Activated naive CD4-positive, alpha-beta T cell treated with anti-CD3 and anti-CD28 coated beads, Interleukin-2, amount 50 U/mL, for 72 hours (primary cell): Measurements from ENCODE around the gene PPP2R2C. TPM values are rescaled to one million over a fixed set of nuclear protein-coding genes. Genes with fewer than 3 reads are reported as not detected.

Experiments used
- ATAC-seq, 2 donors: fragments of 150-1000 bp; cut with Tn5 transposase; 2 replicates each; pipeline ENCODE4 v1.10.0; 2021; ENCODE audit warnings: mild to moderate bottlenecking in 2 of 2, moderate library complexity in 2 of 2
- DNase-seq, 2 donors: peaks; one replicate each; pipeline ENCODE4 v3.0.0; 2021 to 2022; ENCODE audit warnings: low spot score in 2 of 2
- H3K27ac Mint-ChIP-seq, 2 donors: one replicate each; pipeline ENCODE4 v1.8.0; 2022; ENCODE audit warnings: mild to moderate bottlenecking in 2 of 2, mixed read lengths in 2 of 2
- H3K36me3 Mint-ChIP-seq, 2 donors: one replicate each; pipeline ENCODE4 v1.8.0; 2022; ENCODE audit warnings: mixed read lengths in 2 of 2
- H3K9me3 Mint-ChIP-seq, 2 donors: one replicate each; pipeline ENCODE4 v1.8.0; 2022; ENCODE audit warnings: mixed read lengths in 2 of 2
- total RNA-seq, 2 donors: library from RNA; stranded (reverse); gene quantifications; one replicate each; pipeline ENCODE4 v1.2.3, GENCODE V29; 2022

Gene PPP2R2C
- total RNA-seq, 2 donors from 2014 or later, result not detected

DNA sequence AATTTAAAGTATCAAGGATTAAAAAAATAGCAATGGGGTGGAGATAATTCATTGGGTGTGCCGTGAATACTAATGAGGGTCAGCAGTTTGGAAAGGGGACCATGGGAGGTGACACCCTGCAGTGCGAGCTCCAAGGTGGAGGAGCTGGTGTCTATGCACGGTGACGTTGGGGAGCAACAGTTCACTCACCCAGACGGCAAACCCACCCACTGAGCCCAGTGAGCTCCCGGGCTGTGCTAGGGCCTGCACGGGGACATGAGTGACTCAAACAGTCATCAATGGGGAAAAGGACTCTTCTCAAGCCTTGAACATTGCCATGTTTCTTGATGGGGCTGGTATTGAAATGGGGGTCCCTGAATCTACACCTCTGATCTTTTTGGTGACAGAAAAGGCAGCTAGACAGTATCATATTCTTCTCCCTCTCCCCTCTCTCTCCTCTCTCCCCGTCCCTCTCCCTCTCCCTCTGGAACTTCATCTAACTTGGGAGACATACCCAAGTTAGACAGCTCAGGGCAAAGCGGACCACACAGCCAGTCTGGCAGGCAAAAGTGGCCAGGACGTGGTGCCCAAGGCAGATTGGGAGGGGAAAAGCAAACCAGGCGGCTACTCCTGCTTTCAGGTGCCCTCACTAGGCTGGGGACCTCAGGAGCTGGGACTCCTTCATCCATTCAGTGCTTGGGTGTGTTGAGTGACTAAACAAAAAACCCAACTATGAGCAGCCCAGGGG, 26.3 kb upstream of the PPP2R2C start:
- H3K27ac Mint-ChIP-seq, result no peak overlapping the region
- H3K36me3 Mint-ChIP-seq, result peaks cover 4 to 6% of the 10 kb centered on the region in 2 donors
- ATAC-seq, result no peak
- DNase-seq, result no peak
- H3K9me3 Mint-ChIP-seq, result peaks cover 8 to 12% of the 10 kb centered on the region in 2 donors

DNA sequence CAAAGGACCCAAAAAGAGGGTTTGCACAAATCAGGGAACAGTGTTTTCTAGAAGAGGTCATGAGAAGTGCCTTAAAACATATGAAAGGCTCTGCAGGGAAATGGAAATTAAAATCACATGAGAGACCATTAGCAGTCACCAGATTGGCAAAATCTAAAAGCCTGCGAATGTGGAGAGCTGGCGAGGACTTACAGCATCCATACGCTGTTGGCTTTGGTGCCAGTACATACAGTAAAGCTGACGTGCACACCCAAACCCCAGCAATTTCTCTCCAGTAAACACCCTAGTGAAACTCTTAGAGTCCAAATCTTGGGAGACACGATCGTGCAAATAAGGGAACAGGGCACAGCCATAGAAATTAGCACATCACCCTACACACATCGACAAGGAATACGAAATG, 25.4 kb upstream of the PPP2R2C start:
- DNase-seq, result no peak
- ATAC-seq, result no peak
- H3K27ac Mint-ChIP-seq, result no peak overlapping the region
- H3K9me3 Mint-ChIP-seq, result peaks cover under 1 to 3% of the 10 kb centered on the region in 2 donors
- peaks cover 0 to 3% of the 10 kb centered on the region in 2 donors for H3K36me3 Mint-ChIP-seq

DNA sequence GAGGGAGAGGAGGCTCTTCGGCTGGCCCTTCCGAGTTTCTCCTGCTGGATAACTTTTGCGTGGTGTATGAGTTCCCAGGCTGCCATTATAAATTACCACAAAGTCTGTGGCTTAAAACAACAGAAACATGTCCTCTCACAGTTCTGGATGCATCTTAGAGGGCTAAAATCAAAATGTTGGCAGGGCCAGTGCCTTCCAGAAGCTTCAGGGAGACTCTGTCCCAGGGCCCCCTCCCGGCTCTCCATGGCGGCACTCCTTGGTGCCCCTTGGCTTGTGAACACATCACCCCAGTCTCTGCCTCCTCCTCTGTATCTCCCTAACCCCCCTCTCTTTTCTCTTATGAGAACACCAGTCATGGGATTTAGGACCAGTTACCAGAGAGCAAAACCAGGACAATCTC, 23.3 kb upstream of the PPP2R2C start:
- ATAC-seq (no peak), DNase-seq (no peak)
- Mint-ChIP-seq H3K27ac (no peak overlapping the region), H3K9me3 (peaks cover 0 to 4% of the 10 kb centered on the region in 2 donors), H3K36me3 (peaks cover 0 to 7% of the 10 kb centered on the region in 2 donors)

DNA sequence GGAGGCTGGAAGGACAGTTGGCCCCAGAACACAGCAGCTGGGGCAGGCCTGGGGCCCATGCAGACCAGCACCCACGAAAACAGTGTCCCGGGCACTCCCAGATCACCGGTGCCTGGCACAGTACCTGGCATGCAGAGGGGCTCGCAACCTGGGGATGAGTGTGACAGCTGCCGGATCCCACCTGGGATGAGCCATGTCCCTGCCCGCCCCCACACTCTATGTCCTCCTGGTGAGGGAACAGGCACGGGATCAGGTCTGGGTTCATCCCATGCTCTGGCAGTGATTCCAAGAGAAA, 22.8 kb upstream of the PPP2R2C start:
- ATAC-seq (no peak), DNase-seq (no peak)
- peaks cover 0 to 7% of the 10 kb centered on the region in 2 donors for H3K36me3 Mint-ChIP-seq
- peaks cover 0 to 4% of the 10 kb centered on the region in 2 donors for H3K9me3 Mint-ChIP-seq
- H3K27ac Mint-ChIP-seq, result no peak overlapping the region

DNA sequence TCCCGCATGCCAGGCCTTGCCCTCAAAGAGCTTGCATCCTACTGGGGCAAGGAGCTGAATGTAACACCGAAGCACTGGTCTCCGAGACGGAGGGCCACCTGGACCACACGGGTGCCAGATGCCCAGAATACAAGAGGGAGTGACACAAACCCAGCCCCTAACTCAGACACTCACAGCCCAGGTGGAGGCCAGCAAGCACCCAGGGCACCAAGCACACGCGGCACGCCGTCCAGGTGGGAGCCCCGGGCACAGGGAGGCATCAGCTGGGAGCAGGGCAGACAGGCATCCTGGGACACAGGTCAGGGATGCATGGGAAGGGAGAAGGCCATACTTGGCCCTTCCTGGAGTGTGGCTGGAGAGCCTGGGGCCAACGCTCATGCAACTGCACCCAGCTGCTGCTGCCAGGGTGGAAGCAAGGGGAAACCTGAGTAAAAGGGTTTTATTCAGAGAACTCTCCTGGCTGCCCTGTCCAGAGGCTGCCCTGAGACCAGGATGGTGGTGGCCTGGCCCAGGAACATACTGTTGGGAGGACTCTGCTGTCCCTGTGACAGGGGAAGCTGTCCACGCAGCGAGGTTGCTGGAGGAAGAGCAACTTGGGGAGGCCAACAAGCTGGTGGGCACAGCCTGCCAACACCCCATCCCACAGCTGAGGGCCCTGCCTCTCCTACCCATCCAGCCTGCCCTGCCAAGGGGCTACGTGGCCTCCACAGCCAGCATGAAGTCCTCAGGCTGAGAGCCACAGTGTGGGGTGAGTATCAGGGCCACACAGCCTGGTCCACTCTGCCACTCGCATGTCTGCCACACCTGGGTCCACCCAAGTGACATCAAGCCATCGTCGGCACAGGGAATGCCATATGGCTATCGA, 22.2 kb upstream of the PPP2R2C start:
- peaks cover 0 to 7% of the 10 kb centered on the region in 2 donors for H3K36me3 Mint-ChIP-seq
- peak overlapping the region in 1 of 2 donors; percentile 47 for H3K27ac Mint-ChIP-seq
- ATAC-seq, result no peak
- DNase-seq, result no peak
- H3K9me3 Mint-ChIP-seq, result peaks cover 0 to 4% of the 10 kb centered on the region in 2 donors

DNA sequence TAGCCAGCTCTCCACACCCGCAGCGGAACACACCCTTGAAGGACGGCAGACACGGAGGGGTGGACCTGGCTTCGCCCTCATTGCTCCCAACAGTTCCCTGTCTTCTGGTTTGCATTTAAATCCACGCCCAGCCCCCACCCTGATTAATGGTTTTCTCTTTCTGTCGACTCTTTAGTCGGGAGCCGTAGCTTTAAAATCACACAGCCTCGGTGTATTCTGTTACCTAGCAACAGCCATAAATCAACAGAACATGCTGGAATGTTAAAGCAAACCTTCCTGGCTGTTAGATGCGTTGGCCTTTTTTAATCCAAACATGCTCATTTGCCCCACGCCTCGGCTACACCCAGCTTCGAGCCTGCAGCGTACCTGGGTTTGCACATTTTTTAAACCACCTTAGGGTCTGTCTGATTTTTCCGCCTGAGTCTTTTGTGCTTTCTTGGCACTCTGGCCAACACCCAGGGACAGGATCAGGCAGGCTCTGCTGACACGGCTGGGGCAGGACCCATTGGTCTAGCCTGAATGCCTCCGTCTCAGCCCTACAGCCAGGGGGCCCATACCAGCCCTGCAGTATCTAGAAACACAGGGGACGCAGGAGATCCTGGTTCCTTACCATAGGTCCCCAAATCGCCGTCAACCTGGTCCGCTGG, 21.4 kb upstream of the PPP2R2C start:
- ATAC-seq (no peak), DNase-seq (no peak)
- Mint-ChIP-seq H3K9me3 (peaks cover 0 to 12% of the 10 kb centered on the region in 2 donors), H3K27ac (no peak overlapping the region), H3K36me3 (peaks cover 0 to 7% of the 10 kb centered on the region in 2 donors)

DNA sequence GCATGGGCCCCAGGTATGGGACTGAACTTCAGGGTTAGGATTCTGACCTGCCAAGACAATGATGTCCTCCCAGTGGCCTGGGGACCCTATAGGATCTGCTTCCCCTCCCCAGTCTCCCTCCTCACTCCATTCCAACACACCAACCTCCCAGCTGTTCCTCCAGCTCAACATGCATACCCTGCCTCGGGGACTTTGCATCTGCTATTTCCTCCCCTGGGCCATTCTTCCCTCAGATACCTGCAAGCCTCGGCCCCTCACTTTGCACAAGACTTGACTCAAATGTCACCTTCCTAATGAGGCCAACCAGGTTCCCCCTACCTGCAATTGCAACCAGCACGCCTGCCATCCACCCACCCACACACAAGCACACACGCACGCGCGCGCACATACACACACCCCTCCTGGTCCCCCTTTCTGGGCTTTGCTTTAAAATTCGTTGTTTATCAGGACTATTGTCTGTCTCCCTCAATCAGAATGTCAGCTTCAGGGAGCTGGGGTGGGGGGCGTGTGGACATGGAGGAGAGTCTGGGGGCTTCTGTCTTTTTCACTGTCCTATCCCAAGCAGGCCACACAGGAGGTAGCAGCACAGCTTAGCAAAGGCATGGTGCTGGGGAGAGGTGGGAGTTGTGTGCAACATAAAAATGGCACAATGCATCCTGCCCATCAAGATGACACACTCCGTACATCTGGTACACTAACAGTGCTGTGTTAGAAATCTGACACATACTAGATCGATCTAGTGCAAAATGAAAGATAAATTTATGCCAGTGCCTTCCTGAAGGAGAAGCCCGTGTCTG, 20.6 kb upstream of the PPP2R2C start:
- Mint-ChIP-seq H3K36me3 (peaks cover 3 to 7% of the 10 kb centered on the region in 2 donors), H3K9me3 (peaks cover 3 to 12% of the 10 kb centered on the region in 2 donors), H3K27ac (no peak overlapping the region)
- no peak for DNase-seq
- ATAC-seq, result no peak

DNA sequence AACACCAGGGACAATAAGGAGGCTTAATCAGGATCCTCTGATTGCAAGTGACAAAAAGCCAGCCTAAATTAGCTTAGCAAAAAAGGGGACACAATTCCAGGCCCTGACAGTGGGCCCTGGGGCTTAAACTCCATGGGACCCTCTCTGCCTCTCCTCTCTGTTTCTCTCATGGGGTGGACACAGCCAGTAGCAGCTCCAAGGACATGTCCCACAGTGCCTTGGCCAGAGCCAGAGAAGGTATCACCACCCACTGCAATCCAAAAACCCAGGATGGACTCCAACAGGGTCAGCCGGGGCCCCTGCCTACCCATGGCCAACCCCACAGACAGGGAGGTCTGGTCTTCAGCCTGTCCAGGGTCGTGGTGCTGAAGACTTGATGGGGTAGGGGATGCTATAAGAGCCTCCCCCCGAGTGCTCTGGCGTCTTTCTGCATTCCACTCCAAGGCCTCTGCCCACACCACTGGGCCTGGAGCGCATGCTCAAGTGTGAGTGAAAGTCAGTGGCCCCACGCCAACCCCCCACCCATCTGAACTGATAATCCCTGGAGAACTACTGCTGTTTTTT, 19.7 kb upstream of the PPP2R2C start:
- Mint-ChIP-seq H3K27ac (no peak overlapping the region), H3K9me3 (peaks cover 9 to 17% of the 10 kb centered on the region in 2 donors), H3K36me3 (peaks cover 6 to 7% of the 10 kb centered on the region in 2 donors)
- DNase-seq, result no peak
- ATAC-seq, result no peak

DNA sequence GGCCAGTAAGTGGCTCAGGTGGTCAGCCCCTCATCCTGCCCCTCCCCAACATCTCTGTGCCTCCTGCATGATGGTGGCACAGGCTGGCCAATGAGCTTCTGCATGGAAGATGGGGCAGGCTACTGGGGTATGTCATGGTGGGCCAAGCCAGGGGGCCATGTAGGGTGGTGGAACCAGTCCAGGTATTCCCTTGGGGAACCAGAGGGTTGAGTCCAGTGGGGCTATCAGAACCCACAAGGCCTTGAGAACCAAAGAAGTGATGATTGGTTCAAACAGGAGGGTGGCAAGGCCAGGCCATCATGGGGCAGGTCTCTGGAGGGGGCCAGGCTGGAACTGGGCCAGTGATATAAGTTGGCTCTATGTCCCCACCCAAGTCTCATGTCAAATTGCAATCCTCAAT, 18.8 kb upstream of the PPP2R2C start:
- peaks cover 7% of the 10 kb centered on the region in 2 donors for H3K36me3 Mint-ChIP-seq
- ATAC-seq (no peak), DNase-seq (no peak)
- peaks cover 15 to 22% of the 10 kb centered on the region in 2 donors for H3K9me3 Mint-ChIP-seq
- no peak overlapping the region for H3K27ac Mint-ChIP-seq

DNA sequence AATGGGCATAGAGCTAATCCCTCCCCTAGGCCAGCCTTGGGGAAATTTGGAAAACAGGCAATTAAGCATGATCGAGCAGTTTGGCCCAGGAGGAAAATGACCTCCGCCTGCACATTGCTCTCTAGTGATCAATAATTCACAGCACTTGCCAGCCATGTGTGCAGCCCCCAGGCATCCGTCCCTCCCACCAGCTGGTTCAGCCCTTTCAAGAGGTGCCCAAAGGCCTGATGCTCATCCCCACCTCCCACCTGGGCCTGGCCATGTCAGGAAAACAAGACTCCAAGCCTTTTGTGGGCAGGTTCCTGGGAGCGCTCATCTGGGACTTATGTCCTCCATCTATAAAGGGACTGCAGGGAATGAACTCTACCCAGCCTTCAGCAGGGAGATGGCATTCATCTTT, 17.5 kb upstream of the PPP2R2C start:
- DNase-seq, result no peak

DNA sequence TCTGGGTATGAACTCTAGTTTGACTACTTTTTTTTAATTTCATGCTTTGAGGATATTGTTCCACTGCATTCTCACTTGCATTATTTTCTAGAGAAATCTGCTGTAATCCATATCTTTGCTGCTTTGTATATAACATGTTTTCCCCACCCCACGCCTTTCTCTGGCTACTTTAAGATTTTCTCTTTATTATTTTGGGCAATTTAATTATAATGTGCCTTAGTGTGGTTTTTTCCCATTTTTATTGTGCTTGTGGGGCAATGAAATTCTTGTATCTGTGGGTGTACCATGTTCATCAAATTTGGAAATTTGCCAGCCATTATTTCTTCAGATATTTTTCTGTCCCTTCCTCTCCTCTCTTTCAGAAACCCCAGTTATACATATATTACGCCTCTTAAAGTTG, 15.1 kb upstream of the PPP2R2C start:
- DNase-seq (no peak), ATAC-seq (no peak)
- Mint-ChIP-seq H3K9me3 (peaks cover 30 to 31% of the 10 kb centered on the region in 2 donors), H3K36me3 (peaks cover 7 to 12% of the 10 kb centered on the region in 2 donors), H3K27ac (no peak overlapping the region)

More for the DNA sequence above, 17.5 kb upstream of the PPP2R2C start:
- peaks cover 26 to 30% of the 10 kb centered on the region in 2 donors for H3K9me3 Mint-ChIP-seq
- no peak overlapping the region for H3K27ac Mint-ChIP-seq
- ATAC-seq, result no peak
- H3K36me3 Mint-ChIP-seq, result peaks cover 7 to 12% of the 10 kb centered on the region in 2 donors

DNA sequence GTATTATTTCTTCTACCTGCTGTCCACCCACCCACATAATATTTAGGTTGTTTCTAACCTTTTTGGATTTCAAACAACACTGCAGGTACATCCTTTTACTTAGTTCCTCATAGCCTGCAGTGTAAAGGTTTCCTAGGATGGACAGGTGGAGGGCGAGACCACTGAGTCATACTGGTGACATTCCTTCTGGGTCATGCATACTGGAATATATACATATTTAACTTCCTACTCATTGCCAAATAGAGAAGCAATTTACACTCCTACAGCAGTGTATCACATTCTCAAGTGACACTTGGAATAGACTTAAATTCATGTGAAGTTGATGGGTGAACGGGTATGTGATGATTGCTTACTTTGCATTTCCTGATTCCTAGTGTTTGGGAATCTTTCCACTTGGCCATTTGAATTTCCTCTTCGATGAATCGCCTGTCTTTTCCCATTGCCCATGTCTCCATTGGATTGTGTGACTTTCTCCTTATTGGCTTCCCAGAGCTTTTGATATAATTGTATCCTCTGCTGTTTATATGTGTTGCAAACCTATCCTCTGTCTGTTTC, 8.2 kb upstream of the PPP2R2C start:
- ATAC-seq, result no peak
- Mint-ChIP-seq H3K36me3 (no peaks in the 10 kb centered on the region), H3K27ac (no peak overlapping the region), H3K9me3 (peaks cover 3 to 9% of the 10 kb centered on the region in 2 donors)
- DNase-seq, result no peak

DNA sequence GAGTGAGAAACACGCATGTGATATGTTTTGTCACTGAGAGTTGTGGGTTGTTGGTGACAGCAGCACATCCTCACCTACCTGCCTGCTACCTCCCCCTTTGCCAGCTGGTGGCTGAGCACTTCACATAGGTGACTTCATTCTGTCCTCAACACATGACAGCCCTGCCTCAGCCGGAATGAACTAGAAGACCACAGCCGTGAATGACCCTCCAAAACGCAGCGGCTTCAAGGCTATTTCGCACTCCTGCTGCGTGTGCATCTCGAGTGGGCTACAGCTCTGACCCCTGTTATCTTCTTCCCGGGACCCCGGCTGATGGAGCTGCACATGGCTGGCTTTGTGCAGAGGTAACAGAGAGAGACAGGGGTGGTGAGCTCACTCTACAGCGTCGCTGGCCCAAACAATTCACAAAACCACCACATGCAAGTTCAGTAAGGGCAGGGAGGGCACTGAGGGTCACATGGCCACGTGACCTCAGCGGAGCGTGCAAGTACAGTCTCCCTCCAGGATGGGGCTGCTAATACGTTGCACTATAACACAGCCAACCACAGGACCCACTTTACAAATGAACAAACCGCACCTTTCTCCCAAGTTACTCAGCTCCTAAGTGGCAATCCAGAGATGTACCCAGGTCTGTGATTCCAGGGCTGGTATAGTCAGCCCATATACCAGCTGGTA, 6.3 kb upstream of the PPP2R2C start:
- H3K9me3 Mint-ChIP-seq, result no peaks in the 10 kb centered on the region
- no peak for DNase-seq
- no peak for ATAC-seq
- H3K27ac Mint-ChIP-seq, result no peak overlapping the region
- no peaks in the 10 kb centered on the region for H3K36me3 Mint-ChIP-seq

DNA sequence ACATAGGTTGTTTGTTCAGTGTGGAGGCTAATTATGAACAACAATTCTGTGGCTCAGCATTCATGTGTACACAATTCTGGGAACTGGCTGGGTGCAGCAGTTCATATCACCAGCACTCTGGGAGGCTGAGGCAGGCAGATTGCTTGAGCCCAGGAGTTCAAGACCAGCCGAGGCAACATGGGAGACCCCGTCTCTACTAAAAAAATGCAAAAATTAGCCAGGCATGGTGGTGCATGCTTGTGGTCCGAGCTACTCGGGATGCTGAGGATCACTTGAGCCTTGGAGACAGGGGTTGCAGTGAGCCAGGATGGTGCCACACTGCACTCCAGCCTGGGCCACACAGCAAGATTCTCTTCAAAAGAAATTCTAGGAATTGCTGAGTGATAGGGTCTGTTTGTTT, 4.5 kb upstream of the PPP2R2C start:
- no peak for ATAC-seq
- Mint-ChIP-seq H3K9me3 (no peaks in the 10 kb centered on the region), H3K27ac (no peak overlapping the region), H3K36me3 (no peaks in the 10 kb centered on the region)
- no peak for DNase-seq

DNA sequence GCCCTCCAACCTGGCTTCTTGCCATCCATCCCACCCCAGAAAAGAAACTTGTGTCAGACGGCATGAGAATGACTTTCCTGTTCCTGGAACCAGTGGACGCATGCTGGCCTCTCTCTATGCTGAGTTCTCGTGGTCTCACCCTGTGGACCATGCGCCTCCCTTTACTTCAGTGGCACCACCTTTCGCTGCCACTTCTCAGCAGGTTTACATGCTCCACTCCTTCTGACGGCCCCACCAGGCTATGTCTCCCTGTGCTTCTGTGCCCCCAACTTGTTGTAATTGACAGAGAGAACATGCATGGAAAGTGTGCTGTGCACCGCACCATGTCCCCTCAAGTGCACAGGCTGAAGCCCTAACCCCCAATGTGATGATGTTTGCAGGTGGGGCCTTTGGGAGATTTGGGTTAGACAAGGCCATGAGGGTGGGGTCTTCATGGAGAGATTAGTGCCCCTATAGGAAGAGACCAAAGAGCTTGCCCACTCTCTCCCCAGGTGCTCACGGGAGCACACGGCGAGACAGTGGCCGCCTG, 3.1 kb upstream of the PPP2R2C start:
- ATAC-seq (no peak), DNase-seq (no peak)
- no peaks in the 10 kb centered on the region for H3K36me3 Mint-ChIP-seq
- H3K27ac Mint-ChIP-seq, result no peak overlapping the region
- H3K9me3 Mint-ChIP-seq, result no peaks in the 10 kb centered on the region
